Dermis microvascular lymphatic vessel endothelial cell (primary cell): ENCODE results near the gene TMIGD2. TPM values are rescaled to one million over a fixed set of nuclear protein-coding genes. Genes with fewer than 3 reads are reported as not detected.
"Not testable (repeated sequence)": the region's sequence is repeated elsewhere in the genome, so short reads cannot be mapped to it uniquely, and the experiment has no call there.

Experiments used
- DNase-seq, 2 donors: peaks; one replicate each; pipeline versions ENCODE4 v3.0.0 to v3.0.0-alpha.2; 2010; ENCODE audit warnings: low read depth in 2 of 2
- total RNA-seq: library from RNA; depleted of rRNA; stranded (reverse); fragments of >200 nt; gene quantifications from 2 replicates; pipeline ENCODE4 v1.2.1, GENCODE V29; 2014

TMIGD2 gene, protein sequence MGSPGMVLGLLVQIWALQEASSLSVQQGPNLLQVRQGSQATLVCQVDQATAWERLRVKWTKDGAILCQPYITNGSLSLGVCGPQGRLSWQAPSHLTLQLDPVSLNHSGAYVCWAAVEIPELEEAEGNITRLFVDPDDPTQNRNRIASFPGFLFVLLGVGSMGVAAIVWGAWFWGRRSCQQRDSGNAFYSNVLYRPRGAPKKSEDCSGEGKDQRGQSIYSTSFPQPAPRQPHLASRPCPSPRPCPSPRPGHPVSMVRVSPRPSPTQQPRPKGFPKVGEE
- total RNA-seq, result not detected in 2 replicates

DNA sequence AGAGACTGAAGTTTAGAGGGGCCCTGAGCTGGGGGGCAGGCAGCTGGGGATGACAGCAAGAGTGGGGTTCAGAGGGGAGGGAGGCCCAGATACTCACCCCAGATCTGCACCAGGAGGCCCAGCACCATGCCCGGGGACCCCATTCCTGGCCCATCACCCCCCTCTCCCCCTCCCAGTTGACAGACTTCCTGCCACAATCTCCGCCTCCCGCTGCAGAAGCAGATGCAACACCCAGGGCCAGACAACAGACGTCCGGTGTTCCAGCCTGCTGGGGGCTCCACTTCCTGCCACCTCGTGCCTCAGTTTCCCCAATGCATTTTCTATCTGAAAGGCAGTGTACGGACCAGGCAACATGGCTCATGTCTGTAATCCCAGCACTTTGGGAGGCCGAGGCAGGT lies at the start of gene TMIGD2:
TSS of gene TMIGD2 (minus strand) at position 147 of the 398 bp plus-strand sequence. CDS start at position 143, 4 bp downstream.
- DNase-seq, result no peak

DNA sequence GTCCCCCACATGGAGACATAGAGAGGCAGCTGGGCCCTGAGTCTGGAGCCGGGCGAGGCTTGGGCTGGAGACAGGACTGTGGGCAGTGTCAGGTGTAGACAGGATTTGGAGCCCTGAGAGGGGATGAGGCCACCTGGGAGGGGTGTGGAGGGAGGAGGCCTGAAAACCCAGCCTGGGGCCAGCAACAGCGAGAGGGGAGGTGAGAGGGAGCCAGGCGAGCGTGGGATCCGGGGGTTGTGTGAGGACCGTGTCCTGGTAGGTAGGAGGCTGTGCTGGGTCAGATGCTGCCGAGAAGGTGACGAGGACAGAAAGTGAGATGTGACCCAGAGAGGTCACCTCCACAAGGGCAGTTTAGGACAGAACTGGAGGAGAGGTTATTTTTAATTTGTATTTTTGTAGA lies 48.5 kb upstream of the TMIGD2 start:
- DNase-seq, result no peak

DNA sequence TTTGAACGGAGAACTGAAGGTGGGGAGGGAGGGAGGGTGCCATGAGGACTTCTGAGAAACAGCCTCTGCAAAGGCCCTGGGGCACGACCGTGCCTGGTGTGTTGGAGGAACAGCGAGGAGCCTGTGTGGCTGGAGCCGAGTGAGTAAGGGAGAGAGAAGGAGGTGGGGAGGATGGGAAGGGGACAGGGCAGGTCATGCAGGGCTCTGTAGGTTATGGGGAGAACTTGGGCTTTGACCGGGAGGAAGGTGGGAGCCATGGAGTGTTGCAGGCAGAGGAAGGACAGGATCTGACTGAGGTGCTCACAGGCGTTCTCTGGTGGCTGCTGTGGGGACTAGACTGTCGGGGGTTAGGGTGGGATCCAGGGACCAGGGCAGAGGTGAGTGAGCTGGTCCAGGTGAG lies 47.9 kb upstream of the TMIGD2 start:
- no peak for DNase-seq

DNA sequence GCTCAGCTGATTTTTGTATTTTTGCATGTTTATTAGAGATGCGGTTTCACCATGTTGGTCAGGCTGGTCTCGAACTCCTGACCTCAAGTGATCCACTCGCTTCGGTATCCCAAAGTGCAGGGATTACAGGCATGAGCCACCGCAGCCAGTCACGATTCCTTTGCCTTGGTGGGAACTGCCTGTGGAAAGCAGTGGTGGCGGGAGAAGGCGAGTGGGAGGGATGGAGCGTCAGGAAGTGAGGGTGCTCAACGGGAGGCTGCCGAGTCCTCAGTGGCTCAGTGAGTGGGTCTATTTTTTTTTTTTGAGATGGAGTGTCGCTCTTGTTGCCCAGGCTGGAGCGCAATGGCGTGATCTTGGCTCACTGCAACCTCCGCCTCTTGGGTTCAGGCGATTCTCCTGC lies 47.0 kb upstream of the TMIGD2 start:
- not testable (repeated sequence) for DNase-seq

DNA sequence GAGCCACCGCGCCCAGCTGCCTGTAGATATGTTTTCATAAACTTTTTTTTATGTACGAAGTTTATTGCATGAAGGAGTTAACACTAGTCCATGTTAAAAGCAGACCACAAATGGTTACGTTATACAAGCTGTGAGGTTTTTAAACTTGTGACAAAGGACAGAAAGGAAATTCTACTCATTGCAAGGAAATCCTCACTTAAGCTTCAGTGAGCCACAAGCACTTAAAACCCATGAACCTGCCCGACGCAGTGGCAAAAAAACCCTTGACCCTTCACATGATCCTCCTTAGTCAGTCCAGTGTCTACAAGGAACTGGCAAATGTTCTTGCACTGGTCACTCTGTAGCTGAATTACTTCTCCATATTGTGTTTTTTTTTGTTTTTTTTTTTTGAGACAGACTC lies 45.3 kb upstream of the TMIGD2 start:
- no peak for DNase-seq

DNA sequence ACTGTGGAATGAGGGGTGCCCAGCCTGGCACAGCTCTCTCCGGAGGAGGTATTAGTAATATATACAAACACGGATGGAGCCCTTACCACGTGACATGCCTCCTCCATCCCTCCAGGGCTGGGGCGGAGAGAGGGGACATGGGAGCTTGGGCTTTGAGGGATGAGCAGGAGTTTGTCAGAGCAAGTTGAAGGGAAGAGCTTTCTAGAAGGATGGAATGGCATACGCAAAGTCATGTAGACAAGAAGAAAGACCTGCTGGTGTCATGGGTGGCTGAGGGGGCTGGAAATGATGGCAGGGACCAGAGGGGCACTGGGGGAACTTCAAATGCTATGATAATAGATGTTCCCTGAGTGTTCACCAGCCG lies 43.8 kb upstream of the TMIGD2 start:
- no peak for DNase-seq

DNA sequence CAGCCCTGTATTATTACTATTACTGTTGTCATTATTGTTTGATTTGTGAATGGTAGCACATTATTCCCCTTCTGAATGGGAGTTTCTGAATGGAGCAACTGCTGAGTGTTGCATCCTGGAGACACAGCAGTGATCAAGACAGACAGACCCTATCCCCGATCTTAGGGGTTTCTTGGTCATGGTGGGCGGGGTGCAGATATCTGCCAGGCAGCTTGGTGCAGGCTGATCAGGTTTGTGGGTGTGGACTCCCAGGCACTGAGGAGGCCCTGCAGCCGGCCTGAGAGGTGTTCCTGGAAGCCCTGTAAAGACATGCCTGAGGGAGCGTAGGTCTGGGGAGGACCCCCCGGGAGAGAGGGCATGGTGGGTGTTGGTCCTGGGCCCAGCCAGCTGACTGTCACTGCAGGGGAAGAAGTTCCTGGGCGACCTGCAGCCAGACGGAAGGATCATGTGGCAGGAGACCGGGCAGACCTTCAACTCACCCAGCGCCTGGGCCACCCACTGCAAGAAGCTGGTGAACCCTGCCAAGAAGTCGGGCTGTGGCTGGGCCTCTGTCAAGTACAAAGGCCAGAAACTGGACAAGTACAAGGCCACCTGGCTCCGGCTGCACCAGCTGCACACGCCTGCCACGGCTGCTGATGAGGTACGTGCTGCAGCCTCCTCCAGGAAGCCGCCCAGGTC lies 43.3 kb upstream of the TMIGD2 start:
- no peak for DNase-seq

DNA sequence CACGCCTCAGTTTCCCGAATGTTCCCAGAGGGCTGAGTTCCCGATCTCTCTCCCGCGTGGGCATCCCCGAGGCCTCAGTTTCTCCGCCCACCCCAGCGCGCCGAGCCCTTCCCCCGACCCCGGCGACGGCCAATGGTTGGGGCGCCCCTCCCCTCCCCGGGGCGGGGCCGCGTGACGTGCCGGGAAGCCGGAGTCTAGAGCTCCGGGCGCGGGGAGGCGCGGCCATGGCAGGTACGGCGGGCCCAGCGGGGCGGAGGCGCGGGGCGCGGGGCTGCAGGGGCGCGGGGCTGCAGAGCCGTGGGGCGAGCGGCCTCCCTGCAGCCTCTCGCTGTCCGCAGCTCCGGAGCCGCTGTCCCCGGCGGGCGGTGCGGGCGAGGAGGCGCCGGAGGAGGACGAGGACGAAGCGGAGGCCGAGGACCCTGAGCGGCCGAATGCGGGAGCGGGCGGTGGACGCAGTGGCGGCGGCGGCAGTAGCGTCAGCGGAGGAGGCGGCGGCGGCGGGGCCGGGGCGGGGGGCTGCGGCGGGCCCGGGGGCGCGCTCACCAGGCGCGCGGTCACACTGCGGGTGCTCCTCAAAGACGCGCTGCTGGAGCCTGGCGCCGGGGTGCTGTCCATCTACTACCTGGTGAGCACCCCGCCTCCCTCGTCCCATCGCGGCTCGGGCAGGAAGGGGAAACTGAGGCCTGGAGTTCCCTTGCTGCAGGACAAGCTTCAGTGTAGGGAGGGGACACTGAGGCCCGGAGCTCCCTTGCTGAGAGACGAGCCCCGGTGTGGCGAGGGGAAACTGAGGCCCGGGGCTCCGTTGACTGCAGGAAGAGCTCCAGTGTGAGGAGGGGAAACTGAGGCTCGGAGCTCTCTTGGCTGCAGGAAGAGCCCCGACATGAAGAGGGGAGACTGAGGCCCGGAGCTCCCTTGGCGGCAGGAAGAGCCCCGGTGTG lies 41.5 kb upstream of the TMIGD2 start, which contains the start of gene MPND:
TSS of gene MPND (plus strand) at position 193 of the 938 bp plus-strand sequence. CDS start at position 225, 32 bp downstream.
- DNase-seq, result peak; percentile 47 to 86

DNA sequence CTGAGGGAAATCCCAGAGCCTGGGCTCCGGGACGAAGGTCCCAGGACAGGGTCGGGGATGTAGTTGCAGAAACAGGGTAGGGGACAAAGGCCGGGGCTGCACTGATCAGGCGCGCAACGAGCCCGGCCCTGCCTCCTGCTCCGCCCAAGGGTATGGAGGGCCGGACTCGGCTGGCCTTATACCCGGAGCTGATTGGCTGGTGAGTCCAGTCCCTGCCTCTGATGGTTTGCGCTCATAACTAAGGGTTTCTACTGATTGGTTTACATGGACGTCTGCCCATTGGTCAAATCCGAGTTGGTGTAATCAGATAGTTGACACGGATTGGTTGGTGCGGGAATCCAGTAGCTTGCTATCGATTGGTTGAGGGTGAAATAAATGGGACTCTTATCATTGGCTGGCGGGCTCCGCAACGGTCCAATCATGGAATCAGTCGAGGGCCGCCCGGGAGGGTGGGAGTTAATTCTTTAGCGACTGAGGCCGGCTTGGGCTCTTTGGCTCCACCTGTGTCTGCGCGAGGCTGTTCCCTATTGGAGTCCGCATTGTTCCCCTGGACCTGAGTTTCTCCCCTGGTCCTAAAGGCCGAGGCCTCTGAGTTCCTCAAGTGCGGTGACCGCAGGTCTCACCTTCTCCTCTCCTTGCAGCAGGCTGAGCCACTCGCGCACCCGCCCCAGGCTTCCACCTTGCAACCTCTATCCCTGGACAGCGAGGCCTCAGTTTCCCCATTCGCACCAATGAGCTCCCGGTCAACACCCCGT lies 40.6 kb upstream of the TMIGD2 start:
- peak; percentile 100 for DNase-seq

DNA sequence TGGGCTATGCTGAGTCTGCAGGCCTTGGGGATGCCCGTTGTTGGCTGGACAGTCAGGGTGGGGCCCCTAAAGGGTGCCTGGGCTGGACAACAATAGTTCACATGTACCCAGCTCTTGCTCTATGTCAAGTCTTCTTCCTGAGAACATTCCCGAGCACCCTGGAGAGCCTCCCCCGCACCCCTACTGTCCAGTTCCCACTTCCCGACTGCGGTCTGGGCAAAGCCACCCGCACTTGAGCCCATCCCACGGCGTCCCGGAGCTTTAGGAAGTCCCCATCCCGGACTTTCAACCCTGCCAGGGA lies 40.1 kb upstream of the TMIGD2 start:
- DNase-seq, result no peak

DNA sequence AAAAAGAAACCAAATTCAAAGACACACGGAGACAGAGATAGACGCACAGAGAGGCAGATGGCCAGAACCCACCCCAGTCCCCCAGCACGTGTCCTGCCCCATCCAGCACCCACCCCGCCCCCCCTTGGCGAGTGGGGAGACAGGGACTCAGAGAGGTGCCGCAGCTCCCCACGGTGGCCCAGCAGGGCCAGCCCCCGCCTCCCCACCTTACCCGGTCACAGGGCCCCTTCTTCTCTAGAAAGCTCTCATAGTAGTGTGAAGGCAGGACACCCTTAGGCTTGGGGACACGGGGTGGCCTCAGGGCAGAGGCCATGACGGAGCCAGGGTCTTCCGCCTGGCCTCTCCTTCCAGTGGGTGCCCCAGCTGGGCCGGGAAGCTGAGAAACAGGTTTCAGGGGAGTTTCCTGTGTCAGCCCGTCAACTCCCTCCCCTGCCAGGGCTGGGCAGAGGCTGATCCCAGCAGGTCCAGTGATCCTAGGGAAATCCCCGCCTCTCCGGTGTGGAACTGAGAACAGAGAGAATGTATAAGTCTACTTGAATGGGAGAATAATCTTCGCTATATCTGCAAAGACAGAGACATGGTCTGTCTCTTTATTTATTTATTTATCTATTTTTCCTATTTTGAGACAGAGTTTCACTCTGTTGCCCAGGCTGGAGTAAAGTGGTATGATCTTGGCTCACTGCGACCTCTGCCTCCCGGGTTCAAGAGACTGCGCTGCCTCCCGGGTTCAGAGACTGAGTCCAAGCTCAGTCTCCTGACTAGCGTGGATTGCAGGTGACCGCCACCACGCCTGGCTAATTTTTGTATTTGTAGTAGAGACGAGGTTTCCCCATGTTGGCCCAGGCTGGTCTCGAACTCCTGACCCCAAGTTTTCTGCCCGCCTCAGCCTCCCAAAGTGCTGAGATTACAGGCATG lies 36.5 kb upstream of the TMIGD2 start, which contains the start of gene STAP2:
TSS of gene STAP2 (minus strand) at position 387 of the 915 bp plus-strand sequence. CDS start at position 313, 74 bp downstream.
- peak; percentile 25 to 61 for DNase-seq

DNA sequence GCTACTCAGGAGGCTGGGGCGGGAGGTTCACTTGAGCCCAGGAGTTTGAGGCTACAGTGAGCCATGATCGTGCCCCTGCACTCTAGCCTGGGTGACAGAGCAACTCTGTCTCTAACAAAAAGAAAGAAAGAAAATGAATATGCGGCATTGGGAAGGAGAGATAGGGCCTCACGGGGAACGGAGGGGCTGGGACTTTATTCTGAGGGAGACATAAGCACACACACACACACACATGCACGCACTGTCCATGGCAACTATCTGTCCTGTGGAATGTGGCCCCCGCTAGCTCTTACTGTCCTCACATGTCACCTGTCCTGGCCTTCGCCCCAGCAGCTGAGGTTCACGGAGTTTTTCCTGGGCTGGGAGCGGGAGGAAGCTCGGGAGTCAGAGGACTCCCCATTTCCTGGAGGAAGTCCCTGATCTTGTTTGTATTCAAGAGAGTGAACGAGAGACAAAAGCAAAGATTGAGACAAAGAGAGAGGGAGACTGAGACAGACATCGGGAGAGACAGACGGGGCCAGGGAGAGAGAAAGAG lies 35.8 kb upstream of the TMIGD2 start:
- DNase-seq, result peak; percentile 46 to 51

DNA sequence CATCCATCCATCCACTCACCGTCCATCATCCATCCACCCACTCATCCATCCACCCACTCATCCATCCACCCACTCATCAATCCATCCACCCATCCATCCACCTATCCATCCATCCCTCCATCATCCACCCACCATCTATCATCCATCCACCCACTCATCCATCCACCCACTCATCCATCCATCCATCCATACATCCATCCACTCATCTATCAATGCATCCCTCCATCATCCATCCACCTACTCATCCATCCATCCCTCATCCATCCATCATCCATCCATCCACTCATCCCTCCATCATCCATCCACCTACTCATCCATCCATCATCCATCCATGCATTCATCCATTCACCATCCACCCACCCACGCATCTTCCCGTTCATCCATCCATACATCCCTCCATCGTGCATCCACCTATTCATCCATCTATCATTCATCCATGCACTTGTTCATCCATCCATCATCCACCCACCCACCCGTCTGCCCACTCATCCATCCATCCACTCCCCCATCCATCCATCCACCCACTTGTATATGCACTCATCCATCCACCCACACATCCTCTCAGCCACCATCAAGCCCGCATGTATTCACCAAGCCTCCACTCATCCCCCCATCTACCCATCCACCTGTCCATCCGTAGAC lies 32.9 kb upstream of the TMIGD2 start:
- DNase-seq, result no peak

DNA sequence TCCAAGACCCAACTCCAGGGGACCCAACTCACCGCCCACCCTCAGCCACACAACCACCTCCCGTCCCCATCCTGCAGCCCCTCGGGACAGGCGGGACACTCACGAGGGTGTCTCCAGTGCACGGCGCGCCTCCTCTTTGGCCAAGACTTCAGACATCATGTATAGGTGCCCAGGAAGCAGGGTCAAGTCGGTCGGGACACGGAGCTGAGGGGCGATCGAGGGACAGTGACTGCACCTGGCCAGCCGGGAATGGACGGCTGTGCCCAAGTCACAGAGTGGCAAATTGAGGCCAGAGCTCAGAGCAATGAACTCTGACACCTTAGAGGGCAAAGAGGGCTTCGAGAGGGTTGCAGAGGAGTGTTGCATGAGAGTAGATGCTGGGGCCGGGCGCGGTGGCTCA lies 27.7 kb upstream of the TMIGD2 start:
- DNase-seq, result no peak

DNA sequence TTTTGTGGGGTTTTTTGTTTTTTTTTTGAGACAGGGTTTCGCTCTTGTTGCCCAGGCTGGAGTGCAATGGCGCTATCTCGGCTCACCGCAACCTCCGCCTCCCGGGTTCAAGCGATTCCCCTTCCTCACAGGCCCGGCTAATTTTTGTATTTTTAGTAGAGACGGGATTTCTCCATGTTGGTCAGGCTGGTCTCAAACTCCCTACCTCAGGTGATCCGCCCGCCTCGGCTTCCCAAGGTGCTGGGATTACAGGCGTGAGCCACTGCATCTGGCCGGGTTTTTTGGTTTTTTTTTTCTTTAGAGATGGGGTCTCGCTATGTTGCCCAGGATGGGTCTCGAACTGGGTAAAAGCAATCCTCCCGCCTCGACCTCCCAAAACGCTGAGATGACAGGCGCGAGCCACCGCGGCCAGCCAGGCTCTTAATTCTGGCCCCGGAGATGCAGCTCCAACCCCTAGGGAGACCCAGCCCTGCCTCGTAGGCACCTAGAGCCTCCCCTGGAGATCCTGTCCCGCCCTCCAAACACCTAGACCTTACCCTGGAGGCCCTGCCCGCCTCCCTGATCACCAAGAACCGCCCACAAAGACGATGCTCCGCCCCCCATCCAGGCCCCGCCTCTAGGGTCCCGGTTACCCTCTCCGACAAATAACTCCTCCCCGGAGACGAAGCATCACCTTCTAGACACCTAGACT lies 26.9 kb upstream of the TMIGD2 start:
- not testable (repeated sequence) for DNase-seq

DNA sequence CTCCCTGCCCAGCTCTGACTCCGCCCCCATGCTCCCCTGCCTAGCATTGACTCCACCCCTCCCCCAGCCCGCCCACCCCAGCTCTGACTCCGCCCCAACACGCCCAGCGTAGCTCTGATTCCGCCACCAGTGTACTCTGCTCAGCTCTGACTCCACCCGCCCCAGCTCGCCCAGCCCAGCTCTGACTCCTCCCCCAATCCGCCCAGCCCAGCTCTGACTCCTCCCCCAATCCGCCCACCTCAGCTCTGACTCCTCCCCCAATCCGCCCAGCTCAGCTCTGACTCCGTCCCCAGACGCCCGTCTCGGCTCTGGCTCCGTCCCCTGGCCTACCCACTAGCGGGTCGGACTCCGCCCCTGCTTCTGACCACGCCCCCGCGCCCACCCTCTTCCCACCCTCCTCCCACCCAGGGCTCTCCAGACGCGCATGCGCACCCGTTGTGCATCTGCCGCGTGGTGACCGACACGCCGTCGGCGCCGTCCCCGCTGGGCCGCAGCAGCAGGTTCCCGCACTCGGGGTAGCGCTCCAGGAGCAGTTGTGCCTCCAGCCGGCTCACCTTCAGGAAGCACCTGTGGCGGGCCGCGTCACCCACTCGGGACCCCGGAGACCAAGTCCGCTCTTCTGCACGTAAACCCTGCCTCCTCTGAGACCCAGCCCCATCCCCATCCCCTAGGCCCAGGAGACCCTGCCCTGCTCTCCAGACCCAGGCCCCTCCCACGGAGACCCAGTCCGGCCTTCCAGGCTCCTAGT lies 26.2 kb upstream of the TMIGD2 start:
- peak; percentile 30 to 82 for DNase-seq

DNA sequence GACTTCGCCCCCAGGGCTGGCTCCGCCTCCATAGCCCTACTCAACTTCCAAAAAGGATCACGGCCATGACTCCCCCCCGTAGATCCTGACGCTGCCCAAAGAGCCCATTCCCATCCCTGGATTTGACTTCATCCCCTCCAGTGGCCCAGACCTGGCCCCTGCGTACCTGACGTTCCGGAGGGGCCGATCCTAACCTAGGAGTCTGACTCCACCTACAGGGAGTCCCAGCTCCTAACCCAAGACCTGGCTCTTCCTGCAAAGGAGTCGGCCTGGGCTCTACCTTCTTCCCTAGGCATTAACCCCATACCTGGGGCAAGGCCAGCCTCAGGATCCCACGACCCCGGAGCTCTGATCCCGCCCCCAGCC lies 25.7 kb upstream of the TMIGD2 start:
- DNase-seq, result no peak

DNA sequence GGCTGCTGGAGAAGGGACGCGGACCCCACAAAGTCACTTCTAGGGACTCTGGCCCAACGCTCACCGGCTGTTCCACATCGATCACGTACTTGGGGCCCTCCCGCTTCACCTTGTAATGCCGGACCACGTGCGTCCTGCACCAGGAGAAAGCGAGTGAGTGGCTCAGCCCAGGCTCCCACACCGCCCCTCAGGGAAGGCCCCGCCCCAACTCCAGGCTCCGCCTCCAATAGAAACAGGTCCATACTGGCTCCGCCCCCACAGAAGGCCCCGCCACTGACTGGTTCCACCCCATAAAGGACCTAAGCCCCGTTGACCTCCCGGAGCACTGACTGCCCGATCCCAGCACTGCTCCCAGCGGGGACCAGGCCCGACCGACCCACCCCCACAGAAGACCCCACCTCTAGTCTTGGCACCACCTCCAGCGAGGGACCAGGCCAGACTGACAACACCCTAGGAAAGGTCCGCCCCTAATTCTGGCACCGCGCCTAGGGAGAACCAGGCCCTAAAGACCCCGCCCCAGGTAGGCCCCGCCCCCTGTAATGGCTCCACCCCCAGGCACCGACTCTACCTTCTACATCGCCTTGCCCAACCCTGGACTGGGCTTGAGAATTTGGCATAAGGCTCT lies 25.2 kb upstream of the TMIGD2 start:
- DNase-seq, result peak in 1 of 2 donors; percentile 19
